GM18519 (cell line): ENCODE measurements around the gene ITGA4.
"Not testable (repeated sequence)": the region's sequence is repeated elsewhere in the genome, so short reads cannot be mapped to it uniquely, and the experiment has no call there.

Experiments used
- ATAC-seq: cut with Tn5 transposase; IDR thresholded peaks from one replicate; pipeline ENCODE4 v1.9.1; 2021; ENCODE audit warnings: mild to moderate bottlenecking, moderate library complexity; ENCODE audit not compliant: unreplicated experiment, low FRiP score

Gene ITGA4

GRCh38 chr2:181457121-181457740, at the start of gene ITGA4:
Gene ITGA4, plus strand, starts transcription at chr2:181457386. Its CDS starts 269 bp downstream, at chr2:181457655.
- ATAC-seq: peak; percentile 48

GRCh38 chr2:181408861-181409260, 48.3 kb upstream of the ITGA4 start:
- no peak for ATAC-seq

- ATAC-seq: peak; percentile 87
Observed at GRCh38 chr2:181411105-181411849, 45.9 kb upstream of the ITGA4 start.

- no peak for ATAC-seq
Observed at GRCh38 chr2:181419129-181419855, 37.9 kb upstream of the ITGA4 start.

GRCh38 chr2:181420259-181421130, 36.7 kb upstream of the ITGA4 start:
- ATAC-seq: no peak

GRCh38 chr2:181421131-181421458, 36.1 kb upstream of the ITGA4 start:
- no peak for ATAC-seq

- no peak for ATAC-seq
Observed at GRCh38 chr2:181421464-181421863, 35.7 kb upstream of the ITGA4 start.

- no peak for ATAC-seq
Observed at GRCh38 chr2:181426672-181427071, 30.5 kb upstream of the ITGA4 start.

GRCh38 chr2:181430406-181431118, 26.6 kb upstream of the ITGA4 start:
- no peak for ATAC-seq

GRCh38 chr2:181431674-181432073, 25.5 kb upstream of the ITGA4 start:
- no peak for ATAC-seq

- ATAC-seq: no peak
Observed at GRCh38 chr2:181438261-181438660, 18.9 kb upstream of the ITGA4 start.

GRCh38 chr2:181440344-181440743, 16.8 kb upstream of the ITGA4 start:
- ATAC-seq: no peak

- no peak for ATAC-seq
Observed at GRCh38 chr2:181440919-181441318, 16.3 kb upstream of the ITGA4 start.

GRCh38 chr2:181441670-181442069, 15.5 kb upstream of the ITGA4 start:
- ATAC-seq: no peak

- ATAC-seq: no peak
Observed at GRCh38 chr2:181444654-181445053, 12.5 kb upstream of the ITGA4 start.

GRCh38 chr2:181446985-181447384, 10.2 kb upstream of the ITGA4 start:
- no peak for ATAC-seq

- ATAC-seq: not testable (repeated sequence)
Observed at GRCh38 chr2:181449278-181449677, 7.9 kb upstream of the ITGA4 start.

- ATAC-seq: no peak
Observed at GRCh38 chr2:181454686-181455450, 2.3 kb upstream of the ITGA4 start.

GRCh38 chr2:181456660-181457120, 496 bp upstream of the ITGA4 start:
- ATAC-seq: peak; percentile 75
